HEK293 (cell line): ENCODE results near the gene F2R.
"Not testable (repeated sequence)": the region's sequence is repeated elsewhere in the genome, so short reads cannot be mapped to it uniquely, and the experiment has no call there.

Source experiments
- YY1 ChIP-seq: fragments of 450-650 bp; formaldehyde crosslinking; IDR thresholded peaks from 2 replicates; pipeline ENCODE4 v1.5.1; 2018; ENCODE audit warnings: missing biosample characterization, missing genetic modification characterization
- ZNF121 ChIP-seq: fragments of 450-650 bp; formaldehyde crosslinking; IDR thresholded peaks from 2 replicates; pipeline ENCODE4 v1.5.1; 2016; ENCODE audit warnings: missing biosample characterization, missing genetic modification characterization
- ZNF140 ChIP-seq: fragments of 450-650 bp; formaldehyde crosslinking; IDR thresholded peaks from 2 replicates; pipeline ENCODE4 v1.5.1; 2016; ENCODE audit warnings: missing biosample characterization, missing genetic modification characterization
- ZNF274 ChIP-seq, 2 experiments: fragments of 200-500 bp in 1 of 2; fragments of 450-650 bp in 1 of 2; sonication (Bioruptor generic) in 1 of 2; formaldehyde crosslinking in 1 of 2; IDR thresholded peaks; 2 replicates each; pipeline versions ENCODE4 v1.5.1 to v1.6.1; 2014 to 2016; ENCODE audit warnings: borderline replicate concordance in 1 of 2, inconsistent platforms in 1 of 2, low read length in 1 of 2, missing biosample characterization in 1 of 2, missing genetic modification characterization in 1 of 2
- ZNF560 ChIP-seq: fragments of 450-650 bp; formaldehyde crosslinking; IDR thresholded peaks from 2 replicates; pipeline ENCODE4 v1.5.1; 2017; ENCODE audit warnings: missing biosample characterization, missing genetic modification characterization, borderline replicate concordance
- TF ChIP-seq, protein P1 (sequence below): fragments of 450-650 bp; formaldehyde crosslinking; IDR thresholded peaks from 2 replicates; pipeline ENCODE4 v1.5.1; 2016; ENCODE audit warnings: missing biosample characterization, missing genetic modification characterization
- TF ChIP-seq, protein P2 (sequence below): fragments of 450-650 bp; formaldehyde crosslinking; IDR thresholded peaks from 2 replicates; pipeline ENCODE4 v1.5.1; 2016; ENCODE audit warnings: missing biosample characterization, missing genetic modification characterization
- TF ChIP-seq, protein P3 (sequence below): fragments of 450-650 bp; formaldehyde crosslinking; IDR thresholded peaks from 2 replicates; pipeline ENCODE4 v1.5.0; 2017; ENCODE audit warnings: missing biosample characterization, missing genetic modification characterization, borderline replicate concordance
- TF ChIP-seq, protein P4 (sequence below): fragments of 450-650 bp; formaldehyde crosslinking; IDR thresholded peaks from 2 replicates; pipeline ENCODE4 v1.5.1; 2016; ENCODE audit warnings: missing biosample characterization, missing genetic modification characterization, low read depth

DNA sequence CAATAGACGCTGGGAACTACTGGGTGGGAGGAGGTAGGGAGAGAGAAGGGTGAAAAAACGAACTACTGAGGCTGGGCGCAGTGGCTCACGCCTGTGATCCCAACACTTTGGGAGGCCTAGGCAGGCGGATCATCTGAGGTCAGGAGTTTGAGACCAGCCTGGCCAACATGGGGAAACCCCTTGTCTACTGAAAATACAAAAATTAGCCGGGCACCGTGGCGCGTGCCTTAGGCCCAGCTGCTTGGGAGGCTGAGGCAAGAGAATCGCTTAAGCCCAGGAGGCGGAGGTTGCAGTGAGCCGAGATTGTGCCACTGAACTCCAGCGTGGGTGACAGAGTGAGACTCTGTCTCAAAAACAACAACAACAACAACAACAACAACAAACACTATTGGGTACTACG is 55.1 kb downstream of the F2R start:
- TF ChIP-seq YY1 (tag by site-specific recombination); ZNF140 (tag by site-specific recombination); ZNF274 (IDR thresholded peaks at IDR 0.05; ENCODE audit: low read length); ZNF274 (tag by site-specific recombination; IDR thresholded peaks at IDR 0.05; ENCODE audit: borderline replicate concordance); ZNF121; ZNF560 (tag by site-specific recombination): not testable (repeated sequence)
- TF ChIP-seq, protein P1, sequence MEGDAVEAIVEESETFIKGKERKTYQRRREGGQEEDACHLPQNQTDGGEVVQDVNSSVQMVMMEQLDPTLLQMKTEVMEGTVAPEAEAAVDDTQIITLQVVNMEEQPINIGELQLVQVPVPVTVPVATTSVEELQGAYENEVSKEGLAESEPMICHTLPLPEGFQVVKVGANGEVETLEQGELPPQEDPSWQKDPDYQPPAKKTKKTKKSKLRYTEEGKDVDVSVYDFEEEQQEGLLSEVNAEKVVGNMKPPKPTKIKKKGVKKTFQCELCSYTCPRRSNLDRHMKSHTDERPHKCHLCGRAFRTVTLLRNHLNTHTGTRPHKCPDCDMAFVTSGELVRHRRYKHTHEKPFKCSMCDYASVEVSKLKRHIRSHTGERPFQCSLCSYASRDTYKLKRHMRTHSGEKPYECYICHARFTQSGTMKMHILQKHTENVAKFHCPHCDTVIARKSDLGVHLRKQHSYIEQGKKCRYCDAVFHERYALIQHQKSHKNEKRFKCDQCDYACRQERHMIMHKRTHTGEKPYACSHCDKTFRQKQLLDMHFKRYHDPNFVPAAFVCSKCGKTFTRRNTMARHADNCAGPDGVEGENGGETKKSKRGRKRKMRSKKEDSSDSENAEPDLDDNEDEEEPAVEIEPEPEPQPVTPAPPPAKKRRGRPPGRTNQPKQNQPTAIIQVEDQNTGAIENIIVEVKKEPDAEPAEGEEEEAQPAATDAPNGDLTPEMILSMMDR (tag by site-specific recombination): not testable (repeated sequence)
- TF ChIP-seq, protein P2, sequence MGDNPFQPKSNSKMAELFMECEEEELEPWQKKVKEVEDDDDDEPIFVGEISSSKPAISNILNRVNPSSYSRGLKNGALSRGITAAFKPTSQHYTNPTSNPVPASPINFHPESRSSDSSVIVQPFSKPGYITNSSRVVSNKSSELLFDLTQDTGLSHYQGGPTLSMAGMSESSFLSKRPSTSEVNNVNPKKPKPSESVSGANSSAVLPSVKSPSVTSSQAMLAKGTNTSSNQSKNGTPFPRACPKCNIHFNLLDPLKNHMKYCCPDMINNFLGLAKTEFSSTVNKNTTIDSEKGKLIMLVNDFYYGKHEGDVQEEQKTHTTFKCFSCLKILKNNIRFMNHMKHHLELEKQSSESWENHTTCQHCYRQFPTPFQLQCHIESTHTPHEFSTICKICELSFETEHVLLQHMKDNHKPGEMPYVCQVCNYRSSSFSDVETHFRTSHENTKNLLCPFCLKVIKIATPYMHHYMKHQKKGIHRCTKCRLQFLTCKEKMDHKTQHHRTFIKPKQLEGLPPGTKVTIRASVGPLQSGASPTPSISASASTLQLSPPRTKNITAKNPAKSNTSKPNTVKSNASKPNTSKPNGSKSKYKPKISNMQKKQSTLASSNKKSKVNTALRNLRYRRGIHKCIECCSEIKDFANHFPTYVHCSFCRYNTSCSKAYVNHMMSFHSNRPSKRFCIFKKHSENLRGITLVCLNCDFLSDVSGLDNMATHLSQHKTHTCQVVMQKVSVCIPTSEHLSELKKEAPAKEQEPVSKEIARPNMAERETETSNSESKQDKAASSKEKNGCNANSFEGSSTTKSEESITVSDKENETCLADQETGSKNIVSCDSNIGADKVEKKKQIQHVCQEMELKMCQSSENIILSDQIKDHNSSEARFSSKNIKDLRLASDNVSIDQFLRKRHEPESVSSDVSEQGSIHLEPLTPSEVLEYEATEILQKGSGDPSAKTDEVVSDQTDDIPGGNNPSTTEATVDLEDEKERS: not testable (repeated sequence)
- TF ChIP-seq, protein P3, sequence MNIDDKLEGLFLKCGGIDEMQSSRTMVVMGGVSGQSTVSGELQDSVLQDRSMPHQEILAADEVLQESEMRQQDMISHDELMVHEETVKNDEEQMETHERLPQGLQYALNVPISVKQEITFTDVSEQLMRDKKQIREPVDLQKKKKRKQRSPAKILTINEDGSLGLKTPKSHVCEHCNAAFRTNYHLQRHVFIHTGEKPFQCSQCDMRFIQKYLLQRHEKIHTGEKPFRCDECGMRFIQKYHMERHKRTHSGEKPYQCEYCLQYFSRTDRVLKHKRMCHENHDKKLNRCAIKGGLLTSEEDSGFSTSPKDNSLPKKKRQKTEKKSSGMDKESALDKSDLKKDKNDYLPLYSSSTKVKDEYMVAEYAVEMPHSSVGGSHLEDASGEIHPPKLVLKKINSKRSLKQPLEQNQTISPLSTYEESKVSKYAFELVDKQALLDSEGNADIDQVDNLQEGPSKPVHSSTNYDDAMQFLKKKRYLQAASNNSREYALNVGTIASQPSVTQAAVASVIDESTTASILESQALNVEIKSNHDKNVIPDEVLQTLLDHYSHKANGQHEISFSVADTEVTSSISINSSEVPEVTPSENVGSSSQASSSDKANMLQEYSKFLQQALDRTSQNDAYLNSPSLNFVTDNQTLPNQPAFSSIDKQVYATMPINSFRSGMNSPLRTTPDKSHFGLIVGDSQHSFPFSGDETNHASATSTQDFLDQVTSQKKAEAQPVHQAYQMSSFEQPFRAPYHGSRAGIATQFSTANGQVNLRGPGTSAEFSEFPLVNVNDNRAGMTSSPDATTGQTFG: not testable (repeated sequence)
- TF ChIP-seq, protein P4, sequence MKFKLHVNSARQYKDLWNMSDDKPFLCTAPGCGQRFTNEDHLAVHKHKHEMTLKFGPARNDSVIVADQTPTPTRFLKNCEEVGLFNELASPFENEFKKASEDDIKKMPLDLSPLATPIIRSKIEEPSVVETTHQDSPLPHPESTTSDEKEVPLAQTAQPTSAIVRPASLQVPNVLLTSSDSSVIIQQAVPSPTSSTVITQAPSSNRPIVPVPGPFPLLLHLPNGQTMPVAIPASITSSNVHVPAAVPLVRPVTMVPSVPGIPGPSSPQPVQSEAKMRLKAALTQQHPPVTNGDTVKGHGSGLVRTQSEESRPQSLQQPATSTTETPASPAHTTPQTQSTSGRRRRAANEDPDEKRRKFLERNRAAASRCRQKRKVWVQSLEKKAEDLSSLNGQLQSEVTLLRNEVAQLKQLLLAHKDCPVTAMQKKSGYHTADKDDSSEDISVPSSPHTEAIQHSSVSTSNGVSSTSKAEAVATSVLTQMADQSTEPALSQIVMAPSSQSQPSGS: not testable (repeated sequence)
